Dermis blood vessel endothelial cell (primary cell): Measurements from ENCODE around the gene SMIM7. TPM values are rescaled to one million over a fixed set of nuclear protein-coding genes. Genes with fewer than 3 reads are reported as not detected.
"Not testable (repeated sequence)": the region's sequence is repeated elsewhere in the genome, so short reads cannot be mapped to it uniquely, and the experiment has no call there.

Source experiments
- DNase-seq: peaks from one replicate; pipeline ENCODE4 v3.0.0; 2010
- total RNA-seq: library from RNA; depleted of rRNA; stranded (reverse); fragments of >200 nt; gene quantifications from 2 replicates; pipeline ENCODE4 v1.2.3, GENCODE V29; 2014

SMIM7 gene
- total RNA-seq, 1 donor from 2014 or later, result 108 TPM

DNA sequence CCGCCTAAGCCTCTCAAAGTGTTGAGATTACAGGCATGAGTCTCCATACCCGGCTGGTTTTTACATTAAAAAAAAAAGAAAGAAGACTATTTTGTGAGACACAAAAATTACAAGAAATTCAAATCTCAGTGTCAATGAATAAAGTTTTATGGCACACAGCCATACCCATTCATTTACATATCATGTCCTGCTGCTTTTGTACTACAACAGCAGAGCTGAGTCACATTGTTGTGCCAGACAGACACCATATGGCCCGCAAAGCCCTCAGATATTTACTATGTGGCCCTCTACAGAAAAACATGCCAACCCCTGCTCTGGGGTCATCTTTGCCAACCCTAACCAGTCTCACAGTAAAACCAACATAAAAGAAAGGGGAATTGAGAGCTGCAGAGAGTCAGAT lies 5.3 kb downstream of the SMIM7 start:
- DNase-seq, result no peak

- DNase-seq, result peak; percentile 24
Measured at GRCh38 chr19:16654140-16654539, 5.8 kb downstream of the SMIM7 start.

GRCh38 chr19:16652854-16653253 lies 7.1 kb downstream of the SMIM7 start:
- no peak for DNase-seq

- DNase-seq, result not testable (repeated sequence)
Measured at GRCh38 chr19:16651421-16652188, 8.3 kb downstream of the SMIM7 start.

DNA sequence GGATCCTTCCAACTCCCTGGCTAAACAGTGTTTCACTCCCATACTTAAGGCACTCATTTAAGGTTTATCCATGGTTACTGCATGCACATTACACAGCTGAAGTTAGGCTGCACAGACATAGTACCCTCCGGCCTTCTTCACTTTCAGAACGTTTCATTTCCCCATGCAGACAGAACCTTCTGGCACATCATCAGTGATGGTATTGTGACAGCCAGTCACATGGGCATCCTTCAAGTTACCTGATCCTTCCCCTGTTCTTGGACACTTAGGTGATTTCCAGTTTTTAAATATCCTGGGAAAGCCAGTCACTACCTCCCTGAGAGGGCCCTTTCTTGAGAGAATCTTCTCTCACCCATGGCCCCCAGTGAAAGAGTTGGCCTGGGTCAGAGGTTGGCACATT lies 9.1 kb downstream of the SMIM7 start:
- no peak for DNase-seq

DNA sequence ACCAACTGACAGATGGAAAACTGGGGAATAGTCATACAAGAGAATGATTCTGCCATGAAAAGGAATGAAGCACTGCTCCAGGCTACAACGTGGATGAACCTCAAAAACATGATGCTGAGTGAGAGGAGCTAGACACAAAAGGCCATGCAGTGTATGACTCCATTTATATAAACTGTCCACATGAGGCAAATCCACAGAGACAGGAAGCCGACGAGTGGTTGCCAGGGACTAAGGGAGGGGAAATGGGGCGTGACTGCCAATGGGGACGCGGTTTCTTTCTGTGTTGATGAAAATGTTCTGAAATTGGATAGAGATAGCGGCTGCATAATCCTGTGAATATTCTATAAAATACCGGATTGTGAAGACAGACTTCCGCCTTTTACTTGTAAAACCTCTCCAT lies 10.2 kb downstream of the SMIM7 start:
- peak; percentile 70 for DNase-seq

GRCh38 chr19:16645140-16645539 lies 14.8 kb downstream of the SMIM7 start:
- DNase-seq, result no peak

GRCh38 chr19:16641695-16642094 lies 18.2 kb downstream of the SMIM7 start:
- no peak for DNase-seq

DNA sequence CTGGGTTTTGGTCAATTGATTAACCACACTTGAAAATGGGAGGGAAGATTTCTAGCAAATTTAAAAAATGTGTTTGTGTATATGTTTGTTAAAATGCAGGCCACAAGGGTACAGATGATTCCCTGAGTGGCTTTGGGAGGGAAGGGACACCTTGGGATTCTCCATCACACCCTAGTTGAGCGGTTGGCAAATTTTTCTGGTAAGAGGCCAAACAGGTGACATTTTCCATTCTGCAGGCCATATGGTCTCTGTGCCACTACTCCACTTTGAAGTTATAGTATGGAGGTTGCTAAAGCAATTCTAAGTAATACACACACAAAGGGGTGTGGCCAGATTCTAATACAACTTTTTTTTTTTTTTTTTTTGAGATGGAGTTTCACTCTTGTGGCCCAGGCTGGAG lies 19.0 kb downstream of the SMIM7 start:
- no peak for DNase-seq

GRCh38 chr19:16638666-16639065 lies 21.3 kb downstream of the SMIM7 start:
- no peak for DNase-seq

- no peak for DNase-seq
Measured at GRCh38 chr19:16637535-16637934, 22.4 kb downstream of the SMIM7 start.

GRCh38 chr19:16631465-16631864 lies 28.5 kb downstream of the SMIM7 start:
- DNase-seq, result no peak

DNA sequence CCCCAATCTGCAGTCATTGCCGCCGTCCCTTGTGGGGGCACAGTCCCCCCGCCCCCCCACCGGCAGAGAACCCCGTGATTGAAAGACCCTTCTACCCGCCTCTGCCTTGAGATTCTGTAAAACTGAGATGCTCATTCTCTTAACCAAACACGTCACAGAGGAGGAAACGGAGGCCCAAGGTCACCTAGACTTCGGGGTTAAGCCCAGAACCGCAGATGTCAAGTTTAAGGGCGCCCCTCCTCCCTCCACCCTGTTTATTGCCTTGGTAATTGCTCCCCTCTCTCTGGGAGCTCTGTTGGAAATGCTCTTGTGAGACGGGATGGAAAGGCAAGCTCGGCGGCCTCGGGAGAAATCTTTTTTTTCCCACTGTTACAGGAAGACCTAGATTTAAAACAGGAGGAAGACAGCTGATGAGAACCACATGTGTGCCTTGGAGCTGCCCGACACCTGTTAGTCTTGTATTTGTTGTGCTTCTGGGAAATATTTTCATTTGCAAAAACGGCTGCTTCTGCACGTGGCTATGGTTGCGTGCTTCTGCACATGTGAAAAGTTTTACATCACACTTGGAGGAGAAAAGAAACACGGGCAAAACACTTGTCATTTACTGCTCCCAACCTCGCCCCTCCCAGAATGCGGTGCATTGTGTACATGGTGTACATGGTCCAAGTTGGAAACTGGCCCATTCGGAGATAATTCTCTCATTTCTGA lies 30.8 kb downstream of the SMIM7 start:
- DNase-seq, result peak; percentile 49

DNA sequence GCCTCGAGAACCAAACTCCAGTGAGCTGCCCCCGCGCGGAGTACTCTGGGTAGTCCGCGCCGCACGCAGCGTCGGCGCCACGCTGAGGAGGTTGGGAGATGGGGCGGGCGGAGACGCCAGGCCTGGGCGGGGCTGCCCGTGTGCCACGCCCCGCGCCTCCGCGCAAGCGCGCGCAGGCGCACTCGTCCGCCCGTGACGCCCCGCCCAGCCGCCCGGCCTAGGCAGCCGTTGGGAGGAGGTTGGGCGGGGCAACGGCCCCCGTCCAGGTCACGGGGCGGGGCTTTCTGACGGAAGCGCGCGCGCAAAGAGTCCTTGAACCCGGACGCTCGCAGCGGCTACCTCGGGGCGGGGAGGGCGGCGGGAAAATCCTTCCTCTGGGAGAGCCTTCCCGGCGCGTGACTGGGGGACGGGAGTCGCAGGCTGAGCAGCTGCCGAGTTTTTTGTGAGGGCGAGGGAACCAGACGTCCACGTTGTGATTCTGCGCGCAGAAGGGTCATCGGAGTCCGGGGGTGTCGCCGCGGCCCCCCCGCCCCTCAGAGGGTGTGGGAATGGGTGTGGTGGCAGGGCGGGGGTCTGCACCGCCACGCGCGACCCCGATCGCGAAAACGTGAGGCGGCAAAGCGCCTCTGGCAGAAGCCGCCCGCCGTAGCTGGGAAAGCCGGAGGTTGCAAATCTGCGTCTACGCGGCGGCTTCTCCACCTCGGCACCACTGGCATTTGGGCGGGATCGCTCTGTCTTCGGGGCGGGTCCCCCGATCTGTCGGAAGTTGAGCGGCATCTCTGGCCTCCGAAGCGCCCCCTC lies 31.6 kb downstream of the SMIM7 start, which contains the start of gene MED26:
MED26 (minus strand) TSS at position 22 of the 801 bp plus-strand sequence. CDS start 261 bp downstream, outside the sequence.
- peak; percentile 96 for DNase-seq

- peak; percentile 9 for DNase-seq
Measured at GRCh38 chr19:16627928-16628182, 32.1 kb downstream of the SMIM7 start.

DNA sequence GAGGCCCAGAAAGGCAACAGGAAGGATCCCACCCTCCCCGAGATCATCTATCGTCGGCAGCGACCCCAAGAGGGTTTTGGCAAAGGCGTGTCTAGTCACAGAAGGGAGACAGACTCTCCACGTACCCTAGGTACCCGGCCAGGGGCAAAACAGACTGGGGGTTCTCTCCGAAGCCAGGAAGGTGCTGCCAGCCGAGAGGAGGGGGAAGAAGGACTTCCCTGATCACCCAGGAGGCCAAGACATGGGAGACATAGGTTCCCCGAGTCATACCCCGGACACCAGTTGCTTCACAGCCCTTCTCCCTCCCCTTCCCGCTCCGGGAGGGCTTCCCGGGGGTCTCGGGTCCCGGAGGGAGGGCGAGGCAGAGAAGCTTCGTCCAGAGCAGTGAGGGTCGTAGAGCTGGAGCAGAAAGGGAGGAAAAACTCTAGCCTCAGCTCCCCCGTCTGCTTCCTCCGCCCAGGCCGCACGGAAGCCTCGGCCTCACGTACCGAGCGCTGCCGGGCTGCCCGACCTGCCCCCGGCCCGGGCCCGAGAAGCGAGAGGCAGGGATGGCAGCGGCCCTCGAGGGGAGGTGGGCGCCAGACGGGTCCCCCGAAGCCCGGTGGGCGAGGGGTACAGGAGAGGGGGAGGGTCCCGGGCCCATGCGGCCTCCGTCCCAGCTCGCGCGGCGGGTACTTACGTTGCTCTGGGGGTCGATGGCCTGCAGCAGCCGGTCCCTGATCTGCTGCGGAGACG lies 32.6 kb downstream of the SMIM7 start:
- DNase-seq, result peak; percentile 24

DNA sequence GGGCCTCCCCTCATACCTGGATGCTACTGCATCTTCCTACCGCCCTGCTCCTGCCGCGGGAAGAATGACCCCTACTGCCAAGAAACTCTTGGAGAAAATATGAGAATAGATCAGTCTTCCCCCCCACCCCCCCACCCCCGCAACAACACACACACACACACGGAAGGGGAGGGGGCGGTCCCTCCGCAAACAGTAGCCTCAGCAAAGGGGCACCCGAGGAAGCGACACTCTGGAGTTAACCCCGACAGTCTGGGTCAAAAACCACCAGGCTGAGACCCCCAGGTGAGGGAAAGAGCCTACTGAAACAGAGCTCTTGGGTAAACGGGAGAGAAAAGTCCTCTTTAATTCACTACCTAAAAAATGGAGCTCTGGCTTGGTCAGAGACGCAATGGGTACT lies 33.1 kb downstream of the SMIM7 start:
- DNase-seq, result peak; percentile 35

- peak; percentile 76 for DNase-seq
Measured at GRCh38 chr19:16625163-16625958, 34.6 kb downstream of the SMIM7 start.

DNA sequence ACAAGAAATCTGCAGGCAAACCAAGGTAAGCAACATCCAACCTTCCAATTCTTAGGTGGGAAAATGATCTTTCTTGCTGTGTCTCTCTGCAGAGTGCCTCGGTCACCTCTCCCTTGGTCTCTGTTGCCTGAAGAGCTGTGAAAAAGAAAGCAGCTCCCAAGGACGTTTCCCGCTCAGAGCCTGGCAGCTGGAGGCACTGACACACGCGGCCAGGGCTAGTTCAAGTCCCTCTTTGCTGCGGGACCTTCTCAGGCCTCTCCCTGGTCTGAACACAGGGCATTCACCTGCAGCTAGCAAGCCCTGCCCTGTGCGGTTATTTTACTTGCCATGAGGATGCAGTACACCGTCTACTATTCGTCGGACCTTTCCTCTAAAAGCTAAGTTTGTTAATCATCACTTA lies 35.7 kb downstream of the SMIM7 start:
- no peak for DNase-seq

DNA sequence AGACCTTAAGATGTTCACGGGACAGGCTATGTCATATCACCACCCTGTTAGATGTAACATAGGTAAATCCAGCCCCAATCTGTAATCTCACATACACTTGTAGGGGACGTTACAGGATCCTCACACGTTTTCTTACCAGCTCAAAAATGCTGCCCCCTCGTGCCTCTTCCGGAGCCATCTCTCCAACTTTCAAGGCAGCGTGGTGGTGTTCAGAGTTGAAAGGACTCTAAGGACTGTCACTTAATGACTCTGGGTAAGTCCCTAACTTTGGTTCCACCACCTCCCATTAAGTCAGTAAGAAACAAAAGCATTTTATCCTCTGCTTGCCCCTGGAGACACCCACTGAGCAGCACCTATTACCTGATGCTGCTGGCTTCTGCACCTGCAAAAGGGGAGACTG lies 36.4 kb downstream of the SMIM7 start:
- DNase-seq, result no peak

GRCh38 chr19:16623066-16623465 lies 36.9 kb downstream of the SMIM7 start:
- DNase-seq, result no peak
